ENCODE measurements around the gene MSH6. TPM values are rescaled to one million over a fixed set of nuclear protein-coding genes. Genes with fewer than 3 reads are reported as not detected.
A peak's percentile ranks its signal among the peaks of the same experiment; 100 is the strongest.

MSH6 gene
- total RNA-seq, 2 experiments from 2014 or later, result 37.3 to 38.5 TPM

GRCh38 chr2:47779426-47779790 lies 3.5 kb upstream of the MSH6 start:
- H3K9me3 ChIP-seq (ENCODE audit: control insufficient read depth in 1 of 2, insufficient read depth in 1 of 2, low read length in 2 of 2), result no peaks in the 10 kb centered on the region
- H3K36me3 ChIP-seq (ENCODE audit: insufficient read depth, low read length), result no peaks in the 10 kb centered on the region
- H3K4me1 ChIP-seq (ENCODE audit: insufficient read depth, low read length), result peaks cover 12% of the 10 kb centered on the region
- ATAC-seq (ENCODE audit: poor library complexity) (no peak), DNase-seq (no peak)
- Mint-ChIP-seq H3K9me3 (no peaks in the 10 kb centered on the region), H3K27ac (no peak overlapping the region), H3K36me3 (ENCODE audit: low read depth) (no peaks in the 10 kb centered on the region), H3K27me3 (no peaks in the 10 kb centered on the region), H3K4me3 (no peak overlapping the region), H3K4me1 (ENCODE audit: low read depth) (peaks cover 11% of the 10 kb centered on the region)
- H3K27ac ChIP-seq (ENCODE audit: low read depth in 1 of 2, low read length in 2 of 2), result no peak overlapping the region
- no peaks in the 10 kb centered on the region for H3K27me3 ChIP-seq (ENCODE audit: control insufficient read depth in 1 of 2, insufficient read depth in 2 of 2, low read length in 2 of 2)
- TF ChIP-seq CTCF (IDR thresholded peaks at IDR 0.05), result no peak
- ChIA-PET CTCF (interaction anchor here (1.3 kb wide), 1 partner anchor 12 kb away, joined by 3 read pairs; no protein-coding TSS in a partner anchor), POLR2A (no interaction called here)
- H3K4me3 ChIP-seq (ENCODE audit: low read length), result no peak overlapping the region
- intact Hi-C loops (cut with DNase I, micrococcal nuclease), result no loop called here

- no peaks in the 10 kb centered on the region for H3K36me3 ChIP-seq (ENCODE audit: insufficient read depth, low read length)
- peak overlapping the region; percentile 78 for H3K4me3 ChIP-seq (ENCODE audit: low read length)
- Mint-ChIP-seq H3K9me3 (no peaks in the 10 kb centered on the region), H3K27me3 (no peaks in the 10 kb centered on the region), H3K4me1 (ENCODE audit: low read depth) (peaks cover 29% of the 10 kb centered on the region), H3K27ac (peak overlapping the region; percentile 86), H3K4me3 (peak overlapping the region; percentile 95), H3K36me3 (ENCODE audit: low read depth) (peaks cover 4% of the 10 kb centered on the region)
- DNase-seq (no peak), ATAC-seq (ENCODE audit: poor library complexity) (peak; percentile 2)
- TF ChIP-seq CTCF (IDR thresholded peaks at IDR 0.05), result no peak
- H3K27me3 ChIP-seq (ENCODE audit: control insufficient read depth in 1 of 2, insufficient read depth in 2 of 2, low read length in 2 of 2), result no peaks in the 10 kb centered on the region
- ChIA-PET POLR2A (interaction anchor here (1.2 to 2.3 kb wide), 8 partner anchors 15 to 380 kb away, joined by 3 to 20 read pairs (median 8); partner anchors contain the start of genes FBXO11 and MSH2), CTCF (interaction anchor here (0.8 to 1.3 kb wide), 4 partner anchors 15 to 125 kb away, joined by 3 to 11 read pairs (median 4); no protein-coding TSS in a partner anchor)
- peaks cover 36% of the 10 kb centered on the region for H3K4me1 ChIP-seq (ENCODE audit: insufficient read depth, low read length)
- intact Hi-C loops (cut with DNase I, micrococcal nuclease), result loop anchor here in 1 of 2 experiments (2.0 to 5.0 kb wide), 3 partner anchors 115 to 865 kb away; partner anchors contain the start of genes MCFD2 and MSH2
- H3K27ac ChIP-seq (ENCODE audit: low read depth in 1 of 2, low read length in 2 of 2), result peak overlapping the region; percentile 59 to 61
- no peaks in the 10 kb centered on the region for H3K9me3 ChIP-seq (ENCODE audit: control insufficient read depth in 1 of 2, insufficient read depth in 1 of 2, low read length in 2 of 2)
These were observed 619 bp upstream of the MSH6 start for GRCh38 chr2:47782381-47782670.

GRCh38 chr2:47783486-47784351 lies 774 bp downstream of the MSH6 start:
- Mint-ChIP-seq H3K9me3 (no peaks in the 10 kb centered on the region), H3K27ac (peak overlapping the region; percentile 86), H3K36me3 (ENCODE audit: low read depth) (peaks cover 4% of the 10 kb centered on the region), H3K4me3 (peak overlapping the region; percentile 95), H3K27me3 (no peaks in the 10 kb centered on the region), H3K4me1 (ENCODE audit: low read depth) (peaks cover 29% of the 10 kb centered on the region)
- Histone ChIP-seq H3K4me3 (ENCODE audit: low read length) (peak overlapping the region; percentile 78), H3K36me3 (ENCODE audit: insufficient read depth, low read length) (no peaks in the 10 kb centered on the region), H3K27ac (ENCODE audit: low read depth in 1 of 2, low read length in 2 of 2) (peak overlapping the region; percentile 64 to 84), H3K4me1 (ENCODE audit: insufficient read depth, low read length) (peaks cover 39% of the 10 kb centered on the region), H3K27me3 (ENCODE audit: control insufficient read depth in 1 of 2, insufficient read depth in 2 of 2, low read length in 2 of 2) (no peaks in the 10 kb centered on the region), H3K9me3 (ENCODE audit: control insufficient read depth in 1 of 2, insufficient read depth in 1 of 2, low read length in 2 of 2) (no peaks in the 10 kb centered on the region)
- ATAC-seq (ENCODE audit: poor library complexity) (peak; percentile 37), DNase-seq (peak; percentile 28 to 88 (median 57))
- POLR2A ChIA-PET, result interaction anchor here (1.0 to 2.3 kb wide), 10 partner anchors 13 to 381 kb away, joined by 3 to 20 read pairs (median 6); partner anchors contain the start of genes FBXO11 and MSH2
- intact Hi-C loops (cut with DNase I, micrococcal nuclease), result loop anchor here in 1 of 2 experiments (2.0 to 5.0 kb wide), 3 partner anchors 114 to 866 kb away; partner anchors contain the start of genes MCFD2 and MSH2
- no peak for TF ChIP-seq CTCF (IDR thresholded peaks at IDR 0.05)
- CTCF ChIA-PET, result interaction anchor here (0.9 to 1.3 kb wide), 2 partner anchors 12 to 16 kb away, joined by 3 to 11 read pairs; no protein-coding TSS in a partner anchor
